Prostate gland (tissue), 2 donors: ENCODE measurements around the gene IQCM.

Experiments used
- POLR2A ChIP-seq: fragments of 450-650 bp; IDR thresholded peaks from one replicate; pipeline ENCODE4 v1.6.1; 2016; ENCODE audit warnings: antibody characterized with exemption, mild to moderate bottlenecking
- TF ChIP-seq, protein P1 (sequence below), 4 experiments: fragments of 200-600 bp in 2 of 4; fragments of 450-650 bp in 2 of 4; sonication (generic) in 2 of 4; IDR thresholded peaks; 1 replicate in 3 of 4; 2 replicates in 1 of 4; pipeline ENCODE4 v1.5.1; 2016 to 2019; ENCODE audit warnings: antibody characterized with exemption in 4 of 4, mild to moderate bottlenecking in 2 of 4, moderate library complexity in 2 of 4

GRCh38 chr4:149735796-149736195 is 79.8 kb downstream of the IQCM start:
- TF ChIP-seq, protein P1, sequence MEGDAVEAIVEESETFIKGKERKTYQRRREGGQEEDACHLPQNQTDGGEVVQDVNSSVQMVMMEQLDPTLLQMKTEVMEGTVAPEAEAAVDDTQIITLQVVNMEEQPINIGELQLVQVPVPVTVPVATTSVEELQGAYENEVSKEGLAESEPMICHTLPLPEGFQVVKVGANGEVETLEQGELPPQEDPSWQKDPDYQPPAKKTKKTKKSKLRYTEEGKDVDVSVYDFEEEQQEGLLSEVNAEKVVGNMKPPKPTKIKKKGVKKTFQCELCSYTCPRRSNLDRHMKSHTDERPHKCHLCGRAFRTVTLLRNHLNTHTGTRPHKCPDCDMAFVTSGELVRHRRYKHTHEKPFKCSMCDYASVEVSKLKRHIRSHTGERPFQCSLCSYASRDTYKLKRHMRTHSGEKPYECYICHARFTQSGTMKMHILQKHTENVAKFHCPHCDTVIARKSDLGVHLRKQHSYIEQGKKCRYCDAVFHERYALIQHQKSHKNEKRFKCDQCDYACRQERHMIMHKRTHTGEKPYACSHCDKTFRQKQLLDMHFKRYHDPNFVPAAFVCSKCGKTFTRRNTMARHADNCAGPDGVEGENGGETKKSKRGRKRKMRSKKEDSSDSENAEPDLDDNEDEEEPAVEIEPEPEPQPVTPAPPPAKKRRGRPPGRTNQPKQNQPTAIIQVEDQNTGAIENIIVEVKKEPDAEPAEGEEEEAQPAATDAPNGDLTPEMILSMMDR (IDR thresholded peaks at IDR 0.05) = no peak
- no peak for TF ChIP-seq POLR2A
